GM23248 (cell line): Measurements from ENCODE around the gene TSPAN1. TPM values are rescaled to one million over a fixed set of nuclear protein-coding genes. Genes with fewer than 3 reads are reported as not detected.

Source experiments
- DNase-seq: peaks from one replicate; pipeline ENCODE4 v3.0.0-alpha.2; 2015
- H2AFZ ChIP-seq: fragments of 200-600 bp; sonication (generic); 2 replicates; pipeline ENCODE4 v1.6.1; 2016; ENCODE audit warnings: antibody characterized with exemption
- H3F3A ChIP-seq: fragments of 200-600 bp; sonication (generic); 2 replicates; pipeline ENCODE4 v1.6.1; 2016; ENCODE audit warnings: mild to moderate bottlenecking, antibody characterized with exemption, mixed run types; ENCODE audit not compliant: insufficient read depth
- H3K27ac ChIP-seq: fragments of 200-600 bp; sonication (generic); 2 replicates; pipeline ENCODE4 v1.5.1; 2016; ENCODE audit warnings: mild to moderate bottlenecking
- H3K27me3 ChIP-seq: fragments of 200-600 bp; sonication (generic); replicated peaks from 2 replicates; pipeline ENCODE4 v1.6.1; 2016; ENCODE audit warnings: mild to moderate bottlenecking; ENCODE audit not compliant: insufficient read depth
- H3K36me3 ChIP-seq: fragments of 200-600 bp; sonication (generic); 2 replicates; pipeline ENCODE4 v1.6.1; 2016; ENCODE audit warnings: low read depth, mild to moderate bottlenecking
- H3K4me1 ChIP-seq: fragments of 200-600 bp; sonication (generic); 2 replicates; pipeline ENCODE4 v1.6.1; 2016; ENCODE audit warnings: mild to moderate bottlenecking; ENCODE audit not compliant: insufficient read depth
- H3K4me2 ChIP-seq: fragments of 200-600 bp; sonication (generic); one replicate; pipeline ENCODE4 v1.6.1; 2016; ENCODE audit warnings: mild to moderate bottlenecking; ENCODE audit not compliant: unreplicated experiment
- H3K4me3 ChIP-seq: fragments of 200-600 bp; sonication (generic); 2 replicates; pipeline ENCODE4 v1.5.1; 2016; ENCODE audit warnings: mild to moderate bottlenecking
- H3K79me2 ChIP-seq: fragments of 200-600 bp; sonication (generic); 2 replicates; pipeline ENCODE4 v1.6.1; 2016; ENCODE audit warnings: mild to moderate bottlenecking; ENCODE audit not compliant: insufficient read depth
- H3K9ac ChIP-seq: fragments of 200-600 bp; sonication (generic); 2 replicates; pipeline ENCODE4 v1.6.1; 2016; ENCODE audit warnings: mild to moderate bottlenecking
- H3K9me2 ChIP-seq: fragments of 200-600 bp; sonication (generic); 2 replicates; pipeline ENCODE4 v1.6.1; 2016; ENCODE audit warnings: mixed run types, mild to moderate bottlenecking, moderate library complexity; ENCODE audit not compliant: insufficient read depth
- H3K9me3 ChIP-seq: fragments of 200-600 bp; sonication (generic); one replicate; pipeline ENCODE4 v1.6.1; 2017; ENCODE audit warnings: low read depth
- H4K20me1 ChIP-seq: fragments of 200-600 bp; sonication (generic); 2 replicates; pipeline ENCODE4 v1.6.0; 2016; ENCODE audit not compliant: insufficient read depth
- EZH2 ChIP-seq: fragments of 200-600 bp; sonication (generic); IDR thresholded peaks from 2 replicates; pipeline ENCODE4 v1.6.1; 2018; ENCODE audit warnings: antibody characterized with exemption, mild to moderate bottlenecking; ENCODE audit not compliant: insufficient read depth, poor library complexity, severe bottlenecking
- EZH2phosphoT487 ChIP-seq: fragments of 200-600 bp; sonication (generic); IDR thresholded peaks from 2 replicates; pipeline ENCODE4 v1.6.1; 2018; ENCODE audit warnings: antibody characterized with exemption, moderate library complexity, mild to moderate bottlenecking, low read depth; ENCODE audit not compliant: insufficient read depth
- WGBS, 2 experiments: methylation state at CpG; one replicate each; pipeline ENCODE4 v1.1.6; 2015 to 2017; ENCODE audit warnings: low lambda C conversion rate in 2 of 2, low coverage in 1 of 2; ENCODE audit errors: missing lambda C conversion rate in 2 of 2; 5-methylcytosine and 5-hydroxymethylcytosine counted together
- in situ Hi-C: fragments of 300-500 bp; cut with MboI; formaldehyde crosslinking; loops from 2 replicates; pipeline ENCODE4 v1.15.0; 2020
- polyA plus RNA-seq: library from polyadenylated mRNA; unstranded; fragments of >200 nt; fragmentation: Nextera tagmentation; extraction: Ambion mirVana; gene quantifications from 2 replicates; pipeline ENCODE4 v1.2.1, GENCODE V29; 2016
- total RNA-seq: library from RNA; depleted of rRNA; stranded (reverse); fragments of >200 nt; shearing (Covaris generic); gene quantifications from 2 replicates; pipeline ENCODE4 v1.2.3, GENCODE V29; 2014

Gene TSPAN1
- total and polyA plus RNA-seq, 2 experiments from 2014 or later = 0.70 TPM; not detected in 1

DNA sequence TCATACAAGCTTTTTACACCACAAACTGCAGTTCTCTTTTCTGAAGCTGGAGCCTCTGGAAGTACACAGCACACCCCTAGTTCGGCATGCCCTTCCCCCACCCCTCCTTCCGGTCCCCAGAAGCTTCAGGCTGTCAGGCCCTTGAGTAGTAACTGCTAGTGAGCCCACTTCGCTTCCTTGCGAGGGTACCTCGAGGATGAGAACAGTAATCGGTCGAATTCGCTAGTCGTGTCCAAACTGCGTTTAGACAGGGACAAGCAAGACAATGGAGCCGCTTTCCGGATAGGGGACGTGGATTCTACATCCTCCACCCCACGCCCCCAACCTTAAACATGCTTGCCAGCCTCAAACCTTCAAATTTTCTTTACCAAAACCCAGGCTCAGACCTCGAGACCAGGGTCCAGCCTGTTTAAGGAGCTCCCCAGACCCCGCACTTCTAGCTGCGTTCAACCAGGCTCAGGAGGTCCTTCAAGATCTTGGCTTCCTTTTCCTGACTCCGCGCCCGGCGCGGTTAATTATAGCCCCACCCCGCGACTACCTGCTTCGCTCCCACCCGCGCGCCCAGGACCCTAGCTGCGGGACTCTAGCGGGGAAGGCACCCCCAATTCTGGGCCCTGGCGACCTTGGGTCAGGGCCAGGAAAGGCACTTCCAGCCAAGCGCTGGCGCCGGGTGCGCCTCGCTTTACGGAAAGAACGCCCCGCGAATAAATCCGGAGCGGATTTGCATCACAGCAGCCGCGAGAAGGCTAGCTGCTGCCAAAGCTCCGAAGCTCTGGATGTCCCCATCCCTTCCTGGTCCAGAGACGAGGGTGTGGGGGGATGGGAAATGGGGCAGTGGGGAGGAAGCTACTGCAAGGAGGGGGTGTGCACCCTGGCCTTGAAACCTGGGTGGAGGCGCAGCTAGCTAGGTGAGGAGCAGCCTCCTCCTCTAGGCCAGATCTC lies 8.1 kb upstream of the TSPAN1 start:
- no peaks in the 10 kb centered on the region for H3F3A ChIP-seq
- 0 out of 2 replicates have a peak overlapping the region, but pooled peaks have one; percentile 35 for H3K9ac ChIP-seq
- peak; percentile 45 for DNase-seq
- no peaks in the 10 kb centered on the region for H4K20me1 ChIP-seq
- no peaks in the 10 kb centered on the region for H3K36me3 ChIP-seq
- no peaks in the 10 kb centered on the region for H3K9me2 ChIP-seq
- 23 to 24% methylated on average over 45 to 47 of the region's 47 CpGs for WGBS, 2 experiments
- no peaks in the 10 kb centered on the region for H3K79me2 ChIP-seq
- H3K9me3 ChIP-seq = no peaks in the 10 kb centered on the region
- H2AFZ ChIP-seq = peak overlapping the region; percentile 86
- no peak overlapping the region for H3K27ac ChIP-seq
- peak overlapping the region; percentile 67 for H3K4me3 ChIP-seq
- no peaks in the 10 kb centered on the region; the same call in 1 of the 2 replicates for H3K4me1 ChIP-seq
- TF ChIP-seq EZH2 (peak; percentile 55), EZH2phosphoT487 (no peak)
- H3K27me3 ChIP-seq = peaks cover 4% of the 10 kb centered on the region
- peak overlapping the region; percentile 85 for H3K4me2 ChIP-seq
- in situ Hi-C loops = no loop called here

GRCh38 chr1:46168477-46168876 lies 6.4 kb upstream of the TSPAN1 start:
- Histone ChIP-seq H3K4me1 (peaks cover 2% of the 10 kb centered on the region; the same call in 1 of the 2 replicates), H3K27me3 (peaks cover 4% of the 10 kb centered on the region), H3K27ac (no peak overlapping the region), H3K36me3 (no peaks in the 10 kb centered on the region), H4K20me1 (no peaks in the 10 kb centered on the region), H3K79me2 (no peaks in the 10 kb centered on the region), H3K4me3 (no peak overlapping the region), H3K9ac (no peak overlapping the region), H3K9me2 (no peaks in the 10 kb centered on the region), H3K4me2 (no peak overlapping the region), H3K9me3 (no peaks in the 10 kb centered on the region), H2AFZ (no peak overlapping the region), H3F3A (no peaks in the 10 kb centered on the region)
- TF ChIP-seq EZH2phosphoT487 (no peak), EZH2 (no peak)
- 43 to 60% methylated on average over 1 of the region's 1 CpG for WGBS, 2 experiments
- in situ Hi-C loops = no loop called here
- no peak for DNase-seq

- Histone ChIP-seq H3K36me3 (no peaks in the 10 kb centered on the region), H3K9me3 (no peaks in the 10 kb centered on the region), H3K27me3 (peaks cover 4% of the 10 kb centered on the region; the same call in 1 of the 2 replicates), H3K4me3 (no peak overlapping the region), H3K79me2 (no peaks in the 10 kb centered on the region), H3K27ac (no peak overlapping the region), H3K4me2 (no peak overlapping the region), H3F3A (no peaks in the 10 kb centered on the region), H3K9me2 (no peaks in the 10 kb centered on the region), H2AFZ (no peak overlapping the region), H3K4me1 (peaks cover 17% of the 10 kb centered on the region), H3K9ac (no peak overlapping the region), H4K20me1 (no peaks in the 10 kb centered on the region)
- WGBS, 2 experiments = 79 to 81% methylated on average over 3 of the region's 3 CpGs
- DNase-seq = no peak
- in situ Hi-C loops = no loop called here
- no peak for TF ChIP-seq EZH2
- TF ChIP-seq EZH2phosphoT487 = no peak
These were observed 5.0 kb upstream of the TSPAN1 start for GRCh38 chr1:46169811-46170454.

DNA sequence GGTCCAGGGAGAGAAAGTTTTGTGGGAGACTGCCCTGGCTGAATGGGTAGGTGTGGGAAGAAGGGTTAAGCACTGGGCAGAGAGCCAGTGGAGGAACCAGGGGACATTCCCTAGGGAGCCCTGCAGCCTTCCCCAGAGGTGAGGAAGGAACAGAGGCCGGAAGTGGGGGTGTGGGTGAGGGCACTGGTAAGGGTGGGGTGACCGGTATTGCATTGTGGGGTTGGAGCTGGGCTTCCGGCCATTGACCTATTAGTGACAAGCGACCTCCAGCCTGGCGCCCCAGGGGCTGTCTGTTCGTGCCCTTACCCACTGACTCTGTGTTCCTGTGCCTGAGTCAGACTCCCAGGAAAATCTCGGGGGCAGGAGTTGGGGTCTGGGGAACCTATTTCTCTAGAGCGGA lies 3.5 kb upstream of the TSPAN1 start:
- 79 to 89% methylated on average over 8 of the region's 8 CpGs for WGBS, 2 experiments

More for the DNA sequence above, 3.5 kb upstream of the TSPAN1 start:
- in situ Hi-C loops = no loop called here
- Histone ChIP-seq H3K27ac (no peak overlapping the region), H3K4me2 (no peak overlapping the region), H3K9me2 (no peaks in the 10 kb centered on the region), H3K79me2 (no peaks in the 10 kb centered on the region), H3K4me1 (peaks cover 23% of the 10 kb centered on the region), H3K27me3 (peaks cover 4% of the 10 kb centered on the region; the same call in 1 of the 2 replicates), H3F3A (no peaks in the 10 kb centered on the region), H3K9ac (no peak overlapping the region), H3K9me3 (no peaks in the 10 kb centered on the region), H2AFZ (no peak overlapping the region), H3K36me3 (no peaks in the 10 kb centered on the region), H4K20me1 (no peaks in the 10 kb centered on the region), H3K4me3 (no peak overlapping the region)
- TF ChIP-seq EZH2phosphoT487 (no peak), EZH2 (no peak)
- DNase-seq = no peak
